ENCODE measurements around the gene ENAH.

Gene ENAH

GRCh38 chr1:225509770-225510169, 143.2 kb downstream of the ENAH start:
- no peaks in the 10 kb centered on the region for H3K27me3 ChIP-seq (ENCODE audit: insufficient read depth, poor library complexity, severe bottlenecking)
- TF ChIP-seq CTCF (IDR thresholded peaks at IDR 0.05; ENCODE audit: insufficient read depth, low read length): no peak
- no peak for TF ChIP-seq GABPA (IDR thresholded peaks at IDR 0.05; ENCODE audit: low read depth)
- TF ChIP-seq REST (IDR thresholded peaks at IDR 0.05; ENCODE audit: insufficient replicate concordance, low read depth): no peak
- no peak for TF ChIP-seq POLR2AphosphoS5 (IDR thresholded peaks at IDR 0.05; ENCODE audit: low read depth)
- TF ChIP-seq SPI1 (IDR thresholded peaks at IDR 0.05; ENCODE audit: borderline replicate concordance, low read depth): no peak
- no peak overlapping the region for H3K27ac ChIP-seq (replicated peaks)
- H3K4me3 ChIP-seq (replicated peaks; ENCODE audit: insufficient read depth, low read length): no peak overlapping the region
- DNase-seq (ENCODE audit: low read depth in 1 of 2, low spot score in 1 of 2): no peak

- TF ChIP-seq GABPA (IDR thresholded peaks at IDR 0.05; ENCODE audit: low read depth) (no peak), POLR2AphosphoS5 (IDR thresholded peaks at IDR 0.05; ENCODE audit: low read depth) (no peak), CTCF (IDR thresholded peaks at IDR 0.05; ENCODE audit: insufficient read depth, low read length) (no peak), SPI1 (IDR thresholded peaks at IDR 0.05; ENCODE audit: borderline replicate concordance, low read depth) (no peak), REST (IDR thresholded peaks at IDR 0.05; ENCODE audit: insufficient replicate concordance, low read depth) (no peak)
- Histone ChIP-seq H3K27me3 (ENCODE audit: insufficient read depth, poor library complexity, severe bottlenecking) (no peaks in the 10 kb centered on the region), H3K27ac (replicated peaks) (no peak overlapping the region), H3K4me3 (replicated peaks; ENCODE audit: insufficient read depth, low read length) (no peak overlapping the region)
- DNase-seq (ENCODE audit: low read depth in 1 of 2, low spot score in 1 of 2): no peak
These were observed 143.6 kb downstream of the ENAH start for GRCh38 chr1:225509376-225509707.

- no peaks in the 10 kb centered on the region for H3K27me3 ChIP-seq (ENCODE audit: insufficient read depth, poor library complexity, severe bottlenecking)
- H3K27ac ChIP-seq (replicated peaks): no peak overlapping the region
- TF ChIP-seq POLR2AphosphoS5 (IDR thresholded peaks at IDR 0.05; ENCODE audit: low read depth): no peak
- TF ChIP-seq SPI1 (IDR thresholded peaks at IDR 0.05; ENCODE audit: borderline replicate concordance, low read depth): 0 out of 2 replicates have a peak, but pooled peaks have one; percentile 16
- no peak for DNase-seq (ENCODE audit: low read depth in 1 of 2, low spot score in 1 of 2)
- no peak overlapping the region for H3K4me3 ChIP-seq (replicated peaks; ENCODE audit: insufficient read depth, low read length)
These were observed 144.2 kb downstream of the ENAH start for GRCh38 chr1:225508538-225509375.

- no peak overlapping the region for H3K4me3 ChIP-seq (replicated peaks; ENCODE audit: insufficient read depth, low read length)
- DNase-seq (ENCODE audit: low read depth in 1 of 2, low spot score in 1 of 2): no peak
- H3K27me3 ChIP-seq (ENCODE audit: insufficient read depth, poor library complexity, severe bottlenecking): no peaks in the 10 kb centered on the region
- H3K27ac ChIP-seq (replicated peaks): no peak overlapping the region
- TF ChIP-seq POLR2AphosphoS5 (IDR thresholded peaks at IDR 0.05; ENCODE audit: low read depth) (no peak), REST (IDR thresholded peaks at IDR 0.05; ENCODE audit: insufficient replicate concordance, low read depth) (no peak), SPI1 (IDR thresholded peaks at IDR 0.05; ENCODE audit: borderline replicate concordance, low read depth) (no peak), GABPA (IDR thresholded peaks at IDR 0.05; ENCODE audit: low read depth) (no peak), CTCF (IDR thresholded peaks at IDR 0.05; ENCODE audit: insufficient read depth, low read length) (no peak)
These were observed 146.2 kb downstream of the ENAH start for GRCh38 chr1:225506727-225507126.

Measured in HL-60 (cell line).